H9 (cell line): ENCODE data around the gene TTC7B. TPM values are rescaled to one million over a fixed set of nuclear protein-coding genes. Genes with fewer than 3 reads are reported as not detected.

Experiments
- DNase-seq: peaks from one replicate; pipeline ENCODE4 v3.0.0-alpha.2; 2017
- H2AFZ ChIP-seq: one replicate; pipeline ENCODE4 v1.6.1; 2013; ENCODE audit warnings: mild to moderate bottlenecking, low read length, control low read depth, moderate library complexity
- H2AK5ac ChIP-seq: 2 replicates; pipeline ENCODE4 v1.6.1; 2013; ENCODE audit warnings: low read length, control low read depth, mixed read lengths; ENCODE audit not compliant: insufficient read length
- H2BK120ac ChIP-seq: one replicate; pipeline ENCODE4 v1.6.1; 2013; ENCODE audit warnings: low read depth, mild to moderate bottlenecking, low read length, control low read depth, inconsistent platforms; ENCODE audit not compliant: poor library complexity, severe bottlenecking
- H2BK12ac ChIP-seq: 2 replicates; pipeline ENCODE4 v1.6.1; 2013; ENCODE audit warnings: low read length, control low read depth, mixed read lengths, low read depth; ENCODE audit not compliant: insufficient read length
- H2BK15ac ChIP-seq: 2 replicates; pipeline ENCODE4 v1.6.1; 2013; ENCODE audit warnings: low read depth, low read length, control low read depth
- H2BK20ac ChIP-seq: one replicate; pipeline ENCODE4 v1.6.1; 2013; ENCODE audit warnings: low read depth, mild to moderate bottlenecking, low read length, control low read depth, inconsistent platforms; ENCODE audit not compliant: poor library complexity, severe bottlenecking
- H2BK5ac ChIP-seq: 2 replicates; pipeline ENCODE4 v1.6.1; 2013; ENCODE audit warnings: low read length, control low read depth, mixed read lengths; ENCODE audit not compliant: insufficient read length
- H3K14ac ChIP-seq: 2 replicates; pipeline ENCODE4 v1.6.1; 2013; ENCODE audit warnings: low read length, control low read depth; ENCODE audit not compliant: insufficient read depth
- H3K18ac ChIP-seq: 2 replicates; pipeline ENCODE4 v1.6.1; 2013; ENCODE audit warnings: low read depth, mild to moderate bottlenecking, mixed read lengths, low read length, control low read depth; ENCODE audit not compliant: insufficient read length
- H3K23ac ChIP-seq: 2 replicates; pipeline ENCODE4 v1.6.1; 2013; ENCODE audit warnings: low read length, control low read depth, mixed read lengths, low read depth; ENCODE audit not compliant: insufficient read length
- H3K23me2 ChIP-seq: 2 replicates; pipeline ENCODE4 v1.6.1; 2013; ENCODE audit warnings: low read depth, mild to moderate bottlenecking, mixed read lengths, low read length, control low read depth; ENCODE audit not compliant: insufficient read length, poor library complexity, severe bottlenecking
- H3K27ac ChIP-seq: 2 replicates; pipeline ENCODE4 v1.5.1; 2013; ENCODE audit warnings: low read length, control low read depth, mixed read lengths, low read depth; ENCODE audit not compliant: insufficient read length
- H3K27me3 ChIP-seq: 2 replicates; pipeline ENCODE4 v1.6.1; 2013; ENCODE audit warnings: low read length, control low read depth, inconsistent platforms; ENCODE audit not compliant: insufficient read depth
- H3K4ac ChIP-seq: 2 replicates; pipeline ENCODE4 v1.6.1; 2013; ENCODE audit warnings: low read depth, mild to moderate bottlenecking, control low read depth, inconsistent platforms, low read length, moderate library complexity
- H3K4me1 ChIP-seq: 2 replicates; pipeline ENCODE4 v1.6.1; 2013; ENCODE audit warnings: low read length, control low read depth, inconsistent platforms; ENCODE audit not compliant: insufficient read depth
- H3K4me2 ChIP-seq: 2 replicates; pipeline ENCODE4 v1.6.1; 2013; ENCODE audit warnings: low read length, control low read depth, mixed read lengths; ENCODE audit not compliant: insufficient read length, insufficient read depth
- H3K56ac ChIP-seq: 2 replicates; pipeline ENCODE4 v1.6.1; 2013; ENCODE audit warnings: low read depth, mild to moderate bottlenecking, mixed read lengths, low read length, control low read depth; ENCODE audit not compliant: insufficient read length
- H3K79me1 ChIP-seq: 2 replicates; pipeline ENCODE4 v1.6.1; 2013; ENCODE audit warnings: low read depth, mild to moderate bottlenecking, moderate library complexity, low read length, control low read depth, inconsistent platforms; ENCODE audit not compliant: insufficient read depth, poor library complexity, severe bottlenecking
- H3K79me2 ChIP-seq: 2 replicates; pipeline ENCODE4 v1.6.1; 2013; ENCODE audit warnings: low read length, control low read depth, inconsistent platforms; ENCODE audit not compliant: insufficient read depth
- H3K9ac ChIP-seq: 2 replicates; pipeline ENCODE4 v1.6.1; 2013; ENCODE audit warnings: low read length, control low read depth, mixed read lengths; ENCODE audit not compliant: insufficient read length; ENCODE audit errors: extremely low read depth
- H3K9me3 ChIP-seq: one replicate; pipeline ENCODE4 v1.6.1; 2013; ENCODE audit warnings: low read depth, low read length, inconsistent platforms; ENCODE audit not compliant: control insufficient read depth
- H3T11ph ChIP-seq: one replicate; pipeline ENCODE4 v1.6.1; 2013; ENCODE audit warnings: mild to moderate bottlenecking, low read length, control low read depth, inconsistent platforms
- H4K20me1 ChIP-seq: one replicate; pipeline ENCODE4 v1.6.1; 2013; ENCODE audit not compliant: control insufficient read depth, insufficient read length, insufficient read depth
- H4K5ac ChIP-seq: 2 replicates; pipeline ENCODE4 v1.6.1; 2013; ENCODE audit warnings: low read depth, mild to moderate bottlenecking, mixed read lengths, low read length, control low read depth; ENCODE audit not compliant: insufficient read length
- H4K8ac ChIP-seq: replicated peaks from 2 replicates; pipeline ENCODE4 v1.6.1; 2013; ENCODE audit warnings: low read length, control low read depth, mixed read lengths, low read depth; ENCODE audit not compliant: insufficient read length
- H4K91ac ChIP-seq: 2 replicates; pipeline ENCODE4 v1.6.1; 2013; ENCODE audit warnings: low read depth, mild to moderate bottlenecking, moderate library complexity, mixed read lengths, low read length, control low read depth; ENCODE audit not compliant: insufficient read length
- H3K27ac Mint-ChIP-seq, 3 experiments: 2 replicates in 2 of 3; 3 replicates in 1 of 3; pipeline ENCODE4 v1.8.0; 2020 to 2021; ENCODE audit warnings: mixed read lengths in 3 of 3, mild to moderate bottlenecking in 1 of 3, moderate library complexity in 1 of 3
- H3K27me3 Mint-ChIP-seq: 2 replicates; pipeline ENCODE4 v1.8.0; 2021; ENCODE audit warnings: low read depth, mild to moderate bottlenecking, moderate library complexity, mixed read lengths
- H3K36me3 Mint-ChIP-seq, 3 experiments: 2 replicates in 2 of 3; 3 replicates in 1 of 3; pipeline ENCODE4 v1.8.0; 2020 to 2021; ENCODE audit warnings: low read depth in 3 of 3, mixed read lengths in 3 of 3; ENCODE audit not compliant: insufficient read depth in 1 of 3
- H3K4me1 Mint-ChIP-seq, 2 experiments: 2 replicates each; pipeline ENCODE4 v1.8.0; 2020; ENCODE audit warnings: mixed read lengths in 2 of 2
- H3K4me3 Mint-ChIP-seq, 2 experiments: 2 replicates in 1 of 2; 3 replicates in 1 of 2; pipeline ENCODE4 v1.8.0; 2020 to 2021; ENCODE audit warnings: mild to moderate bottlenecking in 2 of 2, mixed read lengths in 2 of 2, moderate library complexity in 1 of 2
- H3K9me3 Mint-ChIP-seq, 2 experiments: 2 replicates in 1 of 2; 3 replicates in 1 of 2; pipeline ENCODE4 v1.8.0; 2020; ENCODE audit warnings: mild to moderate bottlenecking in 2 of 2, mixed read lengths in 2 of 2, moderate library complexity in 1 of 2
- WGBS: extraction: QIAGEN DNeasy Blood & Tissue Kit; methylation state at CpG from one replicate; pipeline ENCODE4 v1.1.7; 2013; ENCODE audit warnings: missing lambda C conversion rate, low lambda C conversion rate, mixed read lengths; ENCODE audit not compliant: insufficient read length; ENCODE audit errors: extremely low coverage; 5-methylcytosine and 5-hydroxymethylcytosine counted together
- total RNA-seq: library from RNA; stranded (reverse); gene quantifications from 2 replicates; pipeline ENCODE4 v1.2.1, GENCODE V29; 2021
- TF ChIP-seq, protein P1 (sequence below): fragments of 200-600 bp; sonication (generic); conservative IDR thresholded peaks from 3 replicates; pipeline ENCODE4 v1.8.0; 2021; ENCODE audit warnings: antibody characterized with exemption, mild to moderate bottlenecking

TTC7B gene
- total RNA-seq, 1 experiment from 2014 or later = 33.7 TPM

DNA sequence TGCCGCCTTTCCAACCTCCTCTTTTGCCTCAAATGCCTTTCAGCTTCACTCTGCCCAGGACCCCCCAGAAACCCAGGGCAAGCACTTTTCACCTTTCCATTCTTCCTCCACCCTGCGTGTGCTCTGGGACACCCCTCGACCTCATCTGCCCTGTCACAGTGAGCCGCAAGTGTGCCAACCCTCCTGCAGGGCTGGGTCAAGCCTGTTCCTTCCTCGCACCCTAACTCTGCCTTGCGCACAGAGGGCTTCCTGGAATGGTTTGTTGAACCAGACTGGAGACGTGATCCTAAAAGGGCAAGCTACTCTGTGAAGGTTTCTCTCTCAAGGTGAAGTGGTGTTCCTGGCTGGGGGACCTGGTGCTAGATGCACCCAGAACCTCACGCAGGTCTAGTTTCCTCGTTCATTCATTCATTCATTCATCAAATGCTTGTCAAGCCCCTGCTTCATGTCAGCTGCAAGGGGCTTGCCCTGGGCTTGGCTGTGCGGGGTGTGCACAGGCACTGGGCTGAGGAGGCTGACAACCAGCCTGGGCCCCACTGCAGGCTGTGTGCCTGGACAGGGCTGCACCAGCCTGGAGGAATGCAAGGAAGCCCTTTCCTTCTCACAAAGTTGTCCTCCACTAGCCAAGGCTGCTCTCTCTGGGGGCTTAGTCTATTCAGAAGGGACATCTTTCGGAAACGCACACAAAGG lies 232.2 kb downstream of the TTC7B start:
- Mint-ChIP-seq H3K9me3 (no peaks in the 10 kb centered on the region; a peak in 1 of 5 replicates), H3K36me3 (peaks cover 0 to 2% (median 0%) of the 10 kb centered on the region in 3 experiments; a peak in 2 of 7 replicates), H3K4me1 (peaks cover 0 to 8% of the 10 kb centered on the region in 2 experiments; a peak in 3 of 4 replicates), H3K27me3 (no peaks in the 10 kb centered on the region; the same call in 1 of the 2 replicates), H3K27ac (peak overlapping the region in 1 of 3 experiments; percentile 49; a peak in 2 of 7 replicates), H3K4me3 (no peak overlapping the region)
- Histone ChIP-seq H2BK120ac (no peak overlapping the region), H3K23ac (no peak overlapping the region), H3K4me2 (no peak overlapping the region), H3K56ac (no peak overlapping the region), H3K4me1 (no peaks in the 10 kb centered on the region), H2BK20ac (no peak overlapping the region), H4K8ac (no peak overlapping the region), H3K79me2 (no peaks in the 10 kb centered on the region), H3K14ac (no peak overlapping the region), H3K23me2 (no peaks in the 10 kb centered on the region), H2AK5ac (no peak overlapping the region), H2BK12ac (no peak overlapping the region), H3K79me1 (no peaks in the 10 kb centered on the region), H3K27ac (no peak overlapping the region), H3T11ph (no peak overlapping the region), H3K9ac (no peak overlapping the region), H2BK15ac (no peak overlapping the region), H4K91ac (no peak overlapping the region), H3K18ac (no peak overlapping the region), H2BK5ac (no peak overlapping the region), H2AFZ (no peak overlapping the region), H3K4ac (no peak overlapping the region; the same call in 1 of the 2 replicates), H3K27me3 (no peaks in the 10 kb centered on the region), H4K5ac (no peak overlapping the region), H3K9me3 (no peaks in the 10 kb centered on the region), H4K20me1 (no peaks in the 10 kb centered on the region)
- TF ChIP-seq, protein P1, sequence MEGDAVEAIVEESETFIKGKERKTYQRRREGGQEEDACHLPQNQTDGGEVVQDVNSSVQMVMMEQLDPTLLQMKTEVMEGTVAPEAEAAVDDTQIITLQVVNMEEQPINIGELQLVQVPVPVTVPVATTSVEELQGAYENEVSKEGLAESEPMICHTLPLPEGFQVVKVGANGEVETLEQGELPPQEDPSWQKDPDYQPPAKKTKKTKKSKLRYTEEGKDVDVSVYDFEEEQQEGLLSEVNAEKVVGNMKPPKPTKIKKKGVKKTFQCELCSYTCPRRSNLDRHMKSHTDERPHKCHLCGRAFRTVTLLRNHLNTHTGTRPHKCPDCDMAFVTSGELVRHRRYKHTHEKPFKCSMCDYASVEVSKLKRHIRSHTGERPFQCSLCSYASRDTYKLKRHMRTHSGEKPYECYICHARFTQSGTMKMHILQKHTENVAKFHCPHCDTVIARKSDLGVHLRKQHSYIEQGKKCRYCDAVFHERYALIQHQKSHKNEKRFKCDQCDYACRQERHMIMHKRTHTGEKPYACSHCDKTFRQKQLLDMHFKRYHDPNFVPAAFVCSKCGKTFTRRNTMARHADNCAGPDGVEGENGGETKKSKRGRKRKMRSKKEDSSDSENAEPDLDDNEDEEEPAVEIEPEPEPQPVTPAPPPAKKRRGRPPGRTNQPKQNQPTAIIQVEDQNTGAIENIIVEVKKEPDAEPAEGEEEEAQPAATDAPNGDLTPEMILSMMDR = no peak
- WGBS = no CpG with 5 or more reads among the region's 12 CpGs
- DNase-seq = no peak
